Activated naive CD4-positive, alpha-beta T cell treated with anti-CD3 and anti-CD28 coated beads, Interleukin-2, amount 50 U/mL, for 24 hours (primary cell): ENCODE results near the gene IMPA2.
"Not testable (repeated sequence)": the region's sequence is repeated elsewhere in the genome, so short reads cannot be mapped to it uniquely, and the experiment has no call there.

Experiments used
- H3K27ac Mint-ChIP-seq: one replicate; pipeline ENCODE4 v1.8.0; 2021; ENCODE audit warnings: mild to moderate bottlenecking, mixed read lengths
- H3K27me3 Mint-ChIP-seq: one replicate; pipeline ENCODE4 v1.8.0; 2021; ENCODE audit warnings: mixed read lengths
- H3K36me3 Mint-ChIP-seq: one replicate; pipeline ENCODE4 v1.8.0; 2021; ENCODE audit warnings: mixed read lengths
- H3K4me1 Mint-ChIP-seq: one replicate; pipeline ENCODE4 v1.8.0; 2021; ENCODE audit warnings: mixed read lengths
- H3K4me3 Mint-ChIP-seq: one replicate; pipeline ENCODE4 v1.8.0; 2021; ENCODE audit warnings: mild to moderate bottlenecking, mixed read lengths
- H3K9me3 Mint-ChIP-seq: one replicate; pipeline ENCODE4 v1.8.0; 2021; ENCODE audit warnings: mixed read lengths

Gene IMPA2

GRCh38 chr18:11955239-11956029, 25.9 kb upstream of the IMPA2 start:
- peaks cover 7% of the 10 kb centered on the region for H3K9me3 Mint-ChIP-seq
- H3K4me1 Mint-ChIP-seq: no peaks in the 10 kb centered on the region
- no peak overlapping the region for H3K27ac Mint-ChIP-seq

GRCh38 chr18:11956371-11957308, 24.7 kb upstream of the IMPA2 start:
- peak overlapping the region; percentile 70 for H3K27ac Mint-ChIP-seq
- H3K27me3 Mint-ChIP-seq: no peaks in the 10 kb centered on the region
- H3K36me3 Mint-ChIP-seq: peaks cover 2% of the 10 kb centered on the region
- peaks cover 7% of the 10 kb centered on the region for H3K9me3 Mint-ChIP-seq
- no peak overlapping the region for H3K4me3 Mint-ChIP-seq
- no peaks in the 10 kb centered on the region for H3K4me1 Mint-ChIP-seq

More at GRCh38 chr18:11955239-11956029, 25.9 kb upstream of the IMPA2 start:
- no peaks in the 10 kb centered on the region for H3K27me3 Mint-ChIP-seq
- H3K36me3 Mint-ChIP-seq: peaks cover 2% of the 10 kb centered on the region
- no peak overlapping the region for H3K4me3 Mint-ChIP-seq

- Mint-ChIP-seq H3K9me3 (peaks cover 7% of the 10 kb centered on the region), H3K4me1 (no peaks in the 10 kb centered on the region), H3K36me3 (peaks cover 2% of the 10 kb centered on the region), H3K27me3 (no peaks in the 10 kb centered on the region), H3K4me3 (no peak overlapping the region), H3K27ac (no peak overlapping the region)
These were observed 23.7 kb upstream of the IMPA2 start for GRCh38 chr18:11957636-11958035.

GRCh38 chr18:11959651-11960050, 21.7 kb upstream of the IMPA2 start:
- H3K27ac Mint-ChIP-seq, H3K27me3 Mint-ChIP-seq, H3K4me3 Mint-ChIP-seq, H3K9me3 Mint-ChIP-seq, H3K36me3 Mint-ChIP-seq, H3K4me1 Mint-ChIP-seq: not testable (repeated sequence)

- no peaks in the 10 kb centered on the region for H3K27me3 Mint-ChIP-seq
These were observed 20.4 kb upstream of the IMPA2 start for GRCh38 chr18:11960743-11961380.

GRCh38 chr18:11962597-11962996, 18.7 kb upstream of the IMPA2 start:
- Mint-ChIP-seq H3K36me3 (no peaks in the 10 kb centered on the region), H3K4me1 (no peaks in the 10 kb centered on the region), H3K27me3 (no peaks in the 10 kb centered on the region), H3K27ac (no peak overlapping the region), H3K4me3 (no peak overlapping the region), H3K9me3 (peaks cover 3% of the 10 kb centered on the region)

More at GRCh38 chr18:11960743-11961380, 20.4 kb upstream of the IMPA2 start:
- no peak overlapping the region for H3K27ac Mint-ChIP-seq
- H3K4me1 Mint-ChIP-seq: no peaks in the 10 kb centered on the region
- peaks cover 2% of the 10 kb centered on the region for H3K36me3 Mint-ChIP-seq
- no peak overlapping the region for H3K4me3 Mint-ChIP-seq
- H3K9me3 Mint-ChIP-seq: peaks cover 7% of the 10 kb centered on the region

GRCh38 chr18:11963991-11964484, 17.3 kb upstream of the IMPA2 start:
- H3K4me1 Mint-ChIP-seq: no peaks in the 10 kb centered on the region
- H3K4me3 Mint-ChIP-seq: no peak overlapping the region
- H3K9me3 Mint-ChIP-seq: no peaks in the 10 kb centered on the region
- no peaks in the 10 kb centered on the region for H3K27me3 Mint-ChIP-seq
- no peak overlapping the region for H3K27ac Mint-ChIP-seq
- H3K36me3 Mint-ChIP-seq: no peaks in the 10 kb centered on the region

- H3K27me3 Mint-ChIP-seq: no peaks in the 10 kb centered on the region
- H3K27ac Mint-ChIP-seq: no peak overlapping the region
- H3K4me3 Mint-ChIP-seq: no peak overlapping the region
- H3K9me3 Mint-ChIP-seq: no peaks in the 10 kb centered on the region
- H3K36me3 Mint-ChIP-seq: no peaks in the 10 kb centered on the region
- H3K4me1 Mint-ChIP-seq: no peaks in the 10 kb centered on the region
These were observed 11.1 kb upstream of the IMPA2 start for GRCh38 chr18:11969904-11970835.

- not testable (repeated sequence) for H3K4me1 Mint-ChIP-seq, H3K27ac Mint-ChIP-seq, H3K9me3 Mint-ChIP-seq, H3K27me3 Mint-ChIP-seq, H3K36me3 Mint-ChIP-seq, H3K4me3 Mint-ChIP-seq
These were observed 10.5 kb upstream of the IMPA2 start for GRCh38 chr18:11970836-11971226.

GRCh38 chr18:11972371-11973174, 8.7 kb upstream of the IMPA2 start:
- Mint-ChIP-seq H3K9me3 (no peaks in the 10 kb centered on the region), H3K4me3 (no peak overlapping the region), H3K4me1 (no peaks in the 10 kb centered on the region), H3K27ac (no peak overlapping the region), H3K27me3 (no peaks in the 10 kb centered on the region), H3K36me3 (no peaks in the 10 kb centered on the region)

- Mint-ChIP-seq H3K27ac (no peak overlapping the region), H3K4me3 (no peak overlapping the region), H3K9me3 (no peaks in the 10 kb centered on the region), H3K4me1 (peaks cover 1% of the 10 kb centered on the region), H3K36me3 (no peaks in the 10 kb centered on the region), H3K27me3 (no peaks in the 10 kb centered on the region)
These were observed 6.5 kb upstream of the IMPA2 start for GRCh38 chr18:11974741-11975325.

- Mint-ChIP-seq H3K4me3 (no peak overlapping the region), H3K27me3 (no peaks in the 10 kb centered on the region), H3K27ac (no peak overlapping the region), H3K9me3 (no peaks in the 10 kb centered on the region), H3K36me3 (no peaks in the 10 kb centered on the region), H3K4me1 (peaks cover 8% of the 10 kb centered on the region)
These were observed 5.6 kb upstream of the IMPA2 start for GRCh38 chr18:11975723-11976122.

GRCh38 chr18:11976315-11977152, 4.8 kb upstream of the IMPA2 start:
- Mint-ChIP-seq H3K27ac (no peak overlapping the region), H3K9me3 (no peaks in the 10 kb centered on the region), H3K36me3 (no peaks in the 10 kb centered on the region), H3K4me3 (no peak overlapping the region), H3K4me1 (peaks cover 8% of the 10 kb centered on the region), H3K27me3 (no peaks in the 10 kb centered on the region)
